Measurements from ENCODE around the gene MTFR1L. TPM values are rescaled to one million over a fixed set of nuclear protein-coding genes. Genes with fewer than 3 reads are reported as not detected.

MTFR1L gene
- polyA plus RNA-seq, 1 donor from 2014 or later: 115 TPM

- Histone ChIP-seq H2AFZ (ENCODE audit: low read depth, low read length) (no peak overlapping the region), H3K4me2 (ENCODE audit: low read length) (no peak overlapping the region), H3K9ac (ENCODE audit: low read length) (no peak overlapping the region), H3K36me3 (ENCODE audit: insufficient read depth, low read length) (no peaks in the 10 kb centered on the region), H3K4me3 (ENCODE audit: low read length) (no peak overlapping the region), H3K27me3 (ENCODE audit: insufficient read depth, low read depth, low read length) (no peaks in the 10 kb centered on the region), H3K79me2 (replicated peaks; ENCODE audit: insufficient read depth, low read length) (peaks cover 11% of the 10 kb centered on the region), H3K9me2 (ENCODE audit: insufficient read depth, low read length) (no peaks in the 10 kb centered on the region), H3K27ac (ENCODE audit: low read length) (no peak overlapping the region), H3F3A (ENCODE audit: insufficient read depth, low read length, poor library complexity, severe bottlenecking) (no peaks in the 10 kb centered on the region), H4K20me1 (ENCODE audit: insufficient read depth) (no peaks in the 10 kb centered on the region), H3K9me3 (ENCODE audit: low read length) (no peaks in the 10 kb centered on the region)
- TF ChIP-seq CTCF (IDR thresholded peaks at IDR 0.05; ENCODE audit: poor library complexity, severe bottlenecking) (no peak), SMC3 (conservative IDR thresholded peaks at IDR 0.05; ENCODE audit: poor library complexity) (no peak)
These were observed 3.5 kb upstream of the MTFR1L start for GRCh38 chr1:25816112-25816718.

- Histone ChIP-seq H2AFZ (ENCODE audit: low read depth, low read length) (no peak overlapping the region), H3K27me3 (ENCODE audit: insufficient read depth, low read depth, low read length) (no peaks in the 10 kb centered on the region), H3K79me2 (replicated peaks; ENCODE audit: insufficient read depth, low read length) (peaks cover 21% of the 10 kb centered on the region), H3K36me3 (ENCODE audit: insufficient read depth, low read length) (no peaks in the 10 kb centered on the region), H3K4me2 (ENCODE audit: low read length) (no peak overlapping the region), H3K4me3 (ENCODE audit: low read length) (no peak overlapping the region), H3K9me2 (ENCODE audit: insufficient read depth, low read length) (no peaks in the 10 kb centered on the region), H3K27ac (ENCODE audit: low read length) (no peak overlapping the region), H4K20me1 (ENCODE audit: insufficient read depth) (no peaks in the 10 kb centered on the region), H3F3A (ENCODE audit: insufficient read depth, low read length, poor library complexity, severe bottlenecking) (no peaks in the 10 kb centered on the region), H3K9me3 (ENCODE audit: low read length) (no peaks in the 10 kb centered on the region), H3K9ac (ENCODE audit: low read length) (no peak overlapping the region)
- TF ChIP-seq REST (IDR thresholded peaks at IDR 0.05; ENCODE audit: borderline replicate concordance) (no peak), CTCF (IDR thresholded peaks at IDR 0.05; ENCODE audit: poor library complexity, severe bottlenecking) (no peak), SMC3 (conservative IDR thresholded peaks at IDR 0.05; ENCODE audit: poor library complexity) (no peak), EZH2 (IDR thresholded peaks at IDR 0.05; ENCODE audit: borderline replicate concordance, insufficient read depth, low read length, poor library complexity, severe bottlenecking) (no peak), TAF1 (IDR thresholded peaks at IDR 0.05; ENCODE audit: low read depth) (no peak), POLR2AphosphoS5 (IDR thresholded peaks at IDR 0.05) (no peak), MXI1 (conservative IDR thresholded peaks at IDR 0.05; ENCODE audit: poor library complexity, severe bottlenecking) (no peak), EP300 (conservative IDR thresholded peaks at IDR 0.05; ENCODE audit: poor library complexity, severe bottlenecking) (no peak), RAD21 (conservative IDR thresholded peaks at IDR 0.05) (no peak)
These were observed 1.8 kb upstream of the MTFR1L start for GRCh38 chr1:25817840-25818501.

Data from neural cell (in vitro differentiated cells).